ENCODE data around the gene GAS1.

DNA sequence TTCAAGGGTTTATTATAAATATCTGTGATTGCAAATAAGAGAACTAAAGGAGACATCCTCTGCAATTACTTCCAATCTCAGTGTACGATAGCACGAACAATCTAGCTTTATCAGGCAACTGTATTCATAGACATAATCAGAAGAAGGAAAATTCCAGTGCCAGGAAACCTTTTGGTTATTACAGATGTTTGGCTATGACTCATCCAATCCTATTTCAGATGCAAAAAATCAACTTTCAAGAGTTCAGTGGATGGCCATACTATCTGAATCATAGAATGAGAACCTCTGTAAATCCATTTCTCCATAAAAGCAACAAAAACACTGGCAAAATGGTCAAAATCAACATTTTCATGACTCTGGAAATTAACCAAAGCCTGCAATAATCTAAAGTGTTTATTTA lies 37.9 kb downstream of the GAS1 start:
- TF ChIP-seq, protein P1, sequence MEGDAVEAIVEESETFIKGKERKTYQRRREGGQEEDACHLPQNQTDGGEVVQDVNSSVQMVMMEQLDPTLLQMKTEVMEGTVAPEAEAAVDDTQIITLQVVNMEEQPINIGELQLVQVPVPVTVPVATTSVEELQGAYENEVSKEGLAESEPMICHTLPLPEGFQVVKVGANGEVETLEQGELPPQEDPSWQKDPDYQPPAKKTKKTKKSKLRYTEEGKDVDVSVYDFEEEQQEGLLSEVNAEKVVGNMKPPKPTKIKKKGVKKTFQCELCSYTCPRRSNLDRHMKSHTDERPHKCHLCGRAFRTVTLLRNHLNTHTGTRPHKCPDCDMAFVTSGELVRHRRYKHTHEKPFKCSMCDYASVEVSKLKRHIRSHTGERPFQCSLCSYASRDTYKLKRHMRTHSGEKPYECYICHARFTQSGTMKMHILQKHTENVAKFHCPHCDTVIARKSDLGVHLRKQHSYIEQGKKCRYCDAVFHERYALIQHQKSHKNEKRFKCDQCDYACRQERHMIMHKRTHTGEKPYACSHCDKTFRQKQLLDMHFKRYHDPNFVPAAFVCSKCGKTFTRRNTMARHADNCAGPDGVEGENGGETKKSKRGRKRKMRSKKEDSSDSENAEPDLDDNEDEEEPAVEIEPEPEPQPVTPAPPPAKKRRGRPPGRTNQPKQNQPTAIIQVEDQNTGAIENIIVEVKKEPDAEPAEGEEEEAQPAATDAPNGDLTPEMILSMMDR (conservative IDR thresholded peaks at IDR 0.05; ENCODE audit: low read length): no peak
- TF ChIP-seq EZH2phosphoT487 (IDR thresholded peaks at IDR 0.05; ENCODE audit: borderline replicate concordance): no peak
